GM04503 (cell line): ENCODE results near the gene CD47.

Source experiments
- DNase-seq: peaks from one replicate; pipeline ENCODE4 v3.0.0-alpha.2; 2012; ENCODE audit warnings: low read depth

The CD47 gene

DNA sequence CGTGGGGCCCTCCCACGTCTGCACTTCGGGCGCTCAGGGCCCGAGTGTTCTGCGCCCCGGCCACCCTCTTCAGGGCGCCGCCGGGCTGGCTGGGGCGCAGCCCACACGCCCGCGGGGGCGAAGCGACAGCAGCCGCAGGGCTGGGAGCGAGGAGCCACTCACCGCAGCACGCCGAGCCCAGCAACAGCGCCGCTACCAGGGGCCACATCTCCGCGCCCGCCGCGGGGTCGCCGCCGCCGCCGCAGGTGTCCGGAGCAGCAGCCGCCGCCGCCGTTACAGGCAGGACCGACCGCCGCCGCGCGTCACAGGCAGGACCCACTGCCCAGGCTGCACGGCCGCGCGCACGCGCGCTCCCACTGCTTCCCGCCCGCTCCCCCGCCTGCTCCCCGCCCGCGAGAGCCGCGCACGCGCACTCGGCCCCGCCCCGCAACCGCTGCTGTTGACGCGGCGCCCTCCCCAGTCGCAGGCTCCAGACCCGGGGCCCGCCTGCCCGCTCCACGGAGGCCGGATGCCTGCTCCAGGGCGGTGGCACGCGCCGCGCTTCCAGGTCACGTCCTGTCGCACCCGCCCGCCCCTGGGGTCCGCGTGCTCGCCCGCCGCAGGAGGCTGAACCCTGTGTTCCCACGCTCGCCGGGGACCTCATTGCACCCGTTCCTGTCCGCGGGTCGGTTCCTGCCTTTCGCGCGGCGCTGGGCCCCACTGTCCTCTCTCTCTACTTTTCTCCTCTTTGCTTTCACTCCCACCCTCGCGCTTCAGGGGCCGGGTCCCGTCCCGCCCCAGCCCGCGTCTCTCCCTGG, at the start of gene CD47:
Gene CD47, minus strand, starts transcription at position 331 of the 797 bp plus-strand sequence. Its CDS starts 123 bp downstream, at position 208.
- DNase-seq = no peak

DNA sequence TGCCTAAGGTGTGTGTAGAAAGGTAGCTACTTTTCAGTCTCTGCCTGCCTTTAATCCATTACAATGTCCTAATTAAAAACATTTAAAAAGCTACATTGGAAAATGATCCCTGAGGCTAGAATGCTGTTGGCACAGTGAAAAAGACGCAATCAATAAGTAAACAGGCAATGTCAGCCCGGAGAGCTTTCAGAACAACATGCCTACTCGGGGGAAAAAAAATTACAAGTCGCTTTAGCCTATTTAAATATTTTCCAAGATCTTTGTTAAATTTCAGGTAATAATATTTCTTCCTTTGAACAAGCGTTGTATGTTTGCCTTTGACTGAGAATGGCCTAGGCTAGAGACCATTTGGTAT, 46.6 kb upstream of the CD47 start:
- no peak for DNase-seq

DNA sequence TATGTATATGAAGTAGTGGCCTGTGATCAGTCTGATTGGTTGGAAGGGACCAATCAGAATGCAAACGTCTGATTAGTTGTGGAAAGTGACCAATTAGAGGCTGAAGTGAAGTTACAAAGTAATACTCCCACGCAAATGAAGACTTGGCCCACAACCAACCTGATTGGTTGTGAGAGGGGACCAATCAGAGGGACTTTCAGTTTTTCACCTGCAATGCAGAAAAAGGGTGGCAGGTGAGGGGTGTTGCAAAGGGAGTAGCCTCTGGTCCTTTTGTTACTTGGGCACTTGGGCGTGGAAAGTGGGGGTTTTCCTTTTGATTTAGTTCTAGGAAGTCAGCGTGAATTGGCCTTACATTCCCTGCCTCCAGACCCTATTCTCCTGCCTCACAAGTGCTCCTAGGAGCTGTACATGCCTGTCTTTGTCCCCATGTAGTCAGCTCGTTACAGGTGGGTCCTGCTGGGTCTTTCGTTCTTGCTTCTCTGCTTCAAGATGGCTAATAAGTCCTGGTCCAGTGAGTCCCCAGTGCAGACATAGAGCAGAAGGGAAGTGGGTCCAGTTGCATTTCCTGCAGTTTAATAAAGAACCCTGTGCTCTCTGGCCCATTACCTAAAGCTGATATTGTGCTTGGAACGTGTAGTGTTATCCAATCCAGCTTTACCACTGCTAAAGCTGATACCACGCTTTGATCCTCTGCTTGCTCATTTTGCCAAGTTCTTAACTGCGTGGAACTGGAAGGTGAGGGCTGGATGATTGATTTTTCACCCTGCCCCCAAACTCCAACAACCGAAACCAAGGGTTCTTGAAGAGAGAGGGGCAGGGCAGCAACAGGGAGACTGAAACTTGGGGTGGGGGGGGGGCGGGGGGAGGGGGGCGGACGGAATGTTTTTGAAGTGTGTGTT, 46.0 kb upstream of the CD47 start:
- no peak for DNase-seq

DNA sequence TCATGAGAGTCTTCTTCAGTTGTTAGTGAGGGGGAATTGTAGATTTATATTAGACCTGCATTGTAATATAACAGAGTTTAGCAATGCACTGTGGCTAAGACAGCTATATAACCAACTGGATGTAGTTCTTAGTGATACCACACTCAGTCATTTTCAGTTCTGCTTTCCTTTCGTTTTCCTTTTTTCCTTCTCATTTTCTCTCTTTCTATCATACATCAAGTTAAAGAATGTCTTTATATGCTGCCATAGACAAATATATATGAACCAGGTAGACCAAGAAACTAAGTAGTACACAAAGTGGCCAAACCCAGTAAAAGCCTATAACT, 43.7 kb upstream of the CD47 start:
- DNase-seq = no peak

DNA sequence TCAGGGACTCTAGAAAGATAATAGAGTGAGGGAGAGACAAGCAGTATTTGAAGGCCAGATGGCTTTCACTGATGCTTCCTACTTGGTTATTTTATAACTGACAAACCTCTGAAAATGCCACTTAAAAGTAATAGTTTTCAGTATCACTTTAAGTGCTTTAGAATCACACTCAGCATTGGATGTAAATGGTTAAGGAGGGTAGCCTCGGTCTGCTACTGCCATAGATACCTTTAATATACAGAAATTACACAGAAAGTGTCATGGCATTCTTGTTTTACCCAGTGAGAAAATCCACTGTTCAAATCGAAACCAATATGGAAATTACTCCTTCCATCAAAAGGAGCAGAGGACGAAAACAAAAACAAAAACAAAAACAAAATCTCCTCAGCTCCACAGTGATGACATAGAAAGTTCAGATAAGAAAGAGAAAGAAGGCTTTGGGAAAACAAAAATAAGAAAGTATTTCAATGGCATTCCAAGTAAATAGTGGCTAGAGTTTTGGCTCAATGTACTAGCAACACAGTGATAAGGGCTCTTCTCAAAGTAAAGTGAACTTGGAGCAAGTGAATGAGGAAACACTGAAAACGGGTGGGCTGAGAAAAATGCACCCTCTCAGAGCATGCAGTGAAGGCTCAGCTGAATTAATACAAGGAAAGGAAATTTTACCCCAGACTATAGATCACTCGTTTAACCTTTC, 43.2 kb upstream of the CD47 start:
- no peak for DNase-seq

DNA sequence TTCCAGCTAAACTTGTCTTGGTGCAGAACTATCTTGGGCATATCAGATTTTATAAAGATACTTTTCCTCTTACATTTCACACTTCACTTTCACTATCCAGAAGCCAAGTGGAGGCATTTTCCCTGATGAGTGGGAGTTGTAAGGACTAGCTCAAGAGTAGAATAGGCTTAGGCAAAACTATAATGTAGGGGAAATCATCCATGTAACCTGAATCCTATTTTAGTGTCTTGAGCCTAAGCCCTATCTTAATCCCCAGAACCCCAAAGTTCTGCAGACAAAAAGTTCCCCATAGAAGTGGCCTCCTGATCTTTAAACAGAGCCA, 42.2 kb upstream of the CD47 start:
- DNase-seq = no peak

DNA sequence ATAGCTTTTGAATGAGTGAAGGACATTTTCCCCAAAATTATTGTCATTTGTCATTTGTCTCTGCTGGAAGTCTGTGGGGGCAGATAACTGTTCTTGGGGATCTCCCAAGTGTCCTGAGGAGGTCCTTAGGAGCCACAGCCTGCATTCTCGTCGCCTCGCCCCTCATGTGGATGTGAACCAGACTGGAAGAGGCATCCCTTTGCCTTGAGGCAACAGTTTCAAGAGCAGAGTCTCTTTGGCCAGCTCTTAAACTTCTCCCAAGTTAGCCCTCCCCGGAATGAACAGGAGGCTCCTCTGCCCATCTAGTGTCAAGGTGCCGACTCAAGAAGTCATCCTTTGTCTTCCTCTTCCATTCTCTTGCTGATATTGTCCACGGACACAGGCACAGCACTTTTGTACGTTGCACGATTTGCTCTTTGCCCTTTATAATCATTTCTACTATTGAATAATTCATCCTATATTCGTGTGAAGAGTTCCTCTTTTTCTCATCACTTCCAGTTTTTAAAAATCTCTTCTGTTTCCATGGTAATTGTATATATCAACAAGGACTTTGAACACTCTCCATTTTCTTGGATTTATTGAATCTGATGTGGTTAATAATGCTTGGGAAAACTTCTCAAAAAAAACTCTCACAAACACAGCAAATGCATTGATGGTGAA, 40.8 kb upstream of the CD47 start:
- no peak for DNase-seq

DNA sequence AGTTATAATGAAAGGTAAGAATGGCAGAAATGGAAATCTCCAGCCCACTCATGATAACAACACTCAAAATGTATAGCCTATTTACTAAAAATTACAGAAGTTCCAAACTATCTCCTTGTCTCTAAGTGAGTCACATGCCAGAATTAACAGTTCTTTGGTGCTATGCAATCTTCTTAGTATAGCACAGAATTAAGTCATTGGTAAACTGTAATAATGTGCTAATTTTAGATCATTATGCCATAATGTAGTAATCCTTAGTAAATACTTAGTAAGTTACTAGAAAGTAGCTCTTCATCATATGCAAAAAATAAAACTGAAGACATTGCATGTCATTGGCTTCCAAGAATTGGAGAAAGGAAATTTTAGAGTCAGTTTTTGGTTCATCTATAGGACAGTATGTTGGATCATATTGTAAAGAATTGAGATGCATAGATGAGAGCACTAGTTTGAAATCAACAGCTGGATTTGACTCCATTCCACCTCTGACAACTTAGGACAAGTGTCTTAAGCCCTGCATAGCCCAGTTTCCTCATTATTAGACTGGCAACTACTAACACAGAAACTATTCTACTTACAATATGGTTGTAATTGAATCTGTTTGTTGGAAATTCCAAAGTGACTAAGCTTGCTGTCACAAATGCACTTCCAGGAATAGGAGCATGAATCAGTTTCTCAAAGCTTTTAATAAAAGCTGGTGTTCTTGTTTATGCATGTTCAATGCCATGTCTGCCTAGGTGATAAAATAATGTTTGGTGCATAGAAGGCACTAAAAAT, 40.1 kb upstream of the CD47 start:
- peak; percentile 77 for DNase-seq

DNA sequence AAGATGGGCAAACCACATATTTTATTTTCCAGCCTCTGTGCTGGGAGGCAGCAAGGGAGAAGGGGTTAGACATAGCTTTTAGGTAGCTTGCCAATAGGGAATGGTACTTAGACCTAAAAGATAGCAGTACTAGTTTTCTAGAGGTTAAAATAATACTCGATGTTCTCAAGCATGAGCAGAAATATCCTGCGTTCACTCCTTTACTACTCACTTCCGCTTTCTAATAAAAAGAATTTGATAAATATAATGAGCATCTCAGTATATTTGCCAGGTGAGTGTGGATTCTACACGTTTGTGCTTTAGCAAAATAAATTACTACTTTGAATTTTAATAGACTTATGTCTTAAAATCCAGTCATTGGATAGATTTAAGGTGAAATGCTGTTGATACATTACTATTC, 39.4 kb upstream of the CD47 start:
- DNase-seq = no peak

DNA sequence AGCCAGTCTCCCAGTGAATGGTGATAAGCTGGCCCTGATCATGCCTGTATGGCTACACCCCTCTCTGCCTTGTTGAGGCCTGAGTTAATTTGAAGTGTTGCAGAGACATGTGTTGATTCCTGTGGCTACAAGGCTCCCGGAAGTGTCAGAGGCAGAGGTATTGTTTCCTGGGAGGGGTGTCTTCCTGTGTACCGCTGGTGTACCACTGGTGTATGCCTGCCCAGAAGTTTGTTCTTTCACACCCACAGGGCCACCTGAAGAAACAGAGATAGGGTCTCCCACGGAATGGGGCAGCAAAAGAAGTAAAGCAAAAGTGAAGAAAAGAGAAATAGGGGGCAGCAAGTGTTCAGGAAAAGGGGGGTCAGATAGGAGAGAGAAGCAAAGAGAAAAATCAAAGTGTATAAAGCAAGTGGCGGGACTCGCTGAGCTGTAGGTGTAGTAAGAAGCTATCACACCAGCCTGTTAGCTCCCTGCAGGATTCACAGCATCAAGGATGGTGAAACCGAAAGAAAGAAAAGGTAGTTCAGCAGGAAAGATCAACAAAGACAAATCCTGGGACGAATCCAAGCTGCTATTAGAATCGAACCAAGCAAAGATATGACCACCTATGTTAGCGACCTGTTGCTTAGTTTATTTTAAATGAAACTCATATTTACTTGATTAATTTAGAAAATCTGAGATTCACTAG, 36.6 kb upstream of the CD47 start:
- DNase-seq = no peak

DNA sequence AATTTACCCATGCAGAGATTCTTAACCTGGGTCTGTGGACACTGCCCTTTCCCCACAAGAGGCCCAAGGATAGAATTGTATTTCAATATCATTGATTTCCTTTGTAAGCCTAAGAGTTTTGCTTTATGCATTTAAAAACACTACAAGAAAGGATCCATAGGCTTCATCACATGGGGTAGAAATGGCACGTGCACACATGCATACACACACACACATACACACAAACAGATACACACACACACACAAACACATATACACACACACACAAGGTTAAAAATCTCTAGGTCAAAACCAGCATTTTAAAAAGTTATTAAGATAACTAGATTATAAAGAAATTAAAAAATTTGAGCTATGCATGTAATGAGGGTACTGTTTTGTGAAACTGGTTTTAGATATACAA, 35.5 kb upstream of the CD47 start:
- no peak for DNase-seq

DNA sequence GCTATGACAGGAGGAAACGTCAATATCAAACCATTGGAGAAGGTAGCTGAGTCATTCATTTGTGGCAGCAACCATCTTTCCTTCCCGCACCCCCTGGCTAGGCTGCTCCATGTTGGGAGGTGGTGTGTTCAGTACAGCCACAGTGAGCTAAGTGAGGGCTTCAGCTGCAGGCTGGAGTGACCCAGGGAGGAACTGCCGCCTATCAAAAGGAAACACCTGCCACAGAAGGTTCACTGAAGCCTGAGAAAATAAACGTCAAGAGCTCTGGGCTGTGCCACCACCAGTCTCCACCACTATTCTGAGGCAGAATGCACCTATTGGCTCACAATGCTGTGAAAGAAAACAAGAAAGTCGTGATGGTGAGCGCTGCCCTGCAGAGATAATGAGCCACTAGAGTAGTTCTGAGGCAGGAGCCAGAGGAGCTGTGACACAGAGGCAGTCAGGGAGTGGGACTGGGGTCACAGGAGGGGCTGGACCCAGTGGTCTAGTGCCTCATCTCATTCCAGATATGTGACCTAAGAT, 34.8 kb upstream of the CD47 start:
- DNase-seq = no peak

DNA sequence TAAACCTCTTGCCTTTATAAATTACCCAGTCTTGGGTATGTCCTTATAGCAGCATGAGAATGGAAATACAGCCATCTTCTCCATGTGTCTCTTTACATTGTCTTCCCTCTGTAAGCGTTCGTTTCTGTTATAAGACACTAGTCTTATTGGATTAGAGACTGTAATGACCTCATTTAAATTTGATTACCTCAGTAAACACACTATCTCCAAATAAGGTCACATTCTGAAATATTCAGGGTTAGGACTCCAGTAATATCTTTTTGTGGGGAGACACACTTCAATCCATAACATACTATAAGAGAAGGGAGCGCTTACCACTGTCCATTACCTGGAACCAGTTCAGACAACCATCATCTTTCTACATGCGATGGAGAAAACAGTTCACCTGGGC, 34.3 kb upstream of the CD47 start:
- DNase-seq = no peak

DNA sequence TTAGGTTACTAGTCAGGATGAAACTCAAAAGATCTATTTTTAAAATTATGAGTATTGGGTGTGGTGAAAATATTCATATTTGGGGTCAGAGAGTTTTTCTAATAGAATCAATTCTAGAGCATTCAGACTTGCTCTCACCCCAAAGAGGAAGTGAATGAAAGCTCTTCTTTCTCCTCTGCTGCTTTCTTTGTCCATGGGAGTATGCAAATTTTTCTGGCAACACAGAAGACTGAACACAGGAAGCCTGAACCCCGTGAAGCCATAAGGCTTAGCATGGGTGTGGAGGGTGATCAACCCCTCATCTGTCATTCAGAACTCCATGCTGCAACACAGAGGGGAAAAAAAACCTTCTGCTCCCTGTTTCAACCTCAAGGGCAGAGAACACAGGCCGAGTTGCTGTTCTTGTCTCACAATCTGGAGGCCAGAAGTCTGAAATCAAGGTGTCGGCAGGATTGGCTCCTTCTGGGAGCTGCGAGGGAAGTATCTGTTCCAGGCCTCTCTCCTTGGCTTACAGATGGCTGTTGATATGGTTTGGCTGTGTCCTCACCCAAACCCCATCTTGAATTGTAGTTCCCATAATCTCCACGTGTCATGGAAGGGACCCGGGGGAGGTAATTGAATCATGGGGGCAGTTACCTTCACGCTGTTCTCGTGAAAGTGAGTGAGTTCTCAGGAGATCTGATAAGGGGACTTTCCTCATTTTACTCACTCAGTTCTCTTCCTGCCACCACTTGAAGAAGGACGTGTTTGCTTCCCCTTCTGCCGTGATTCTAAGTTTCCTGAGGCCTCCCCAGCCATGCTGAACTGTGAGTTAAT, 33.7 kb upstream of the CD47 start:
- DNase-seq = no peak

DNA sequence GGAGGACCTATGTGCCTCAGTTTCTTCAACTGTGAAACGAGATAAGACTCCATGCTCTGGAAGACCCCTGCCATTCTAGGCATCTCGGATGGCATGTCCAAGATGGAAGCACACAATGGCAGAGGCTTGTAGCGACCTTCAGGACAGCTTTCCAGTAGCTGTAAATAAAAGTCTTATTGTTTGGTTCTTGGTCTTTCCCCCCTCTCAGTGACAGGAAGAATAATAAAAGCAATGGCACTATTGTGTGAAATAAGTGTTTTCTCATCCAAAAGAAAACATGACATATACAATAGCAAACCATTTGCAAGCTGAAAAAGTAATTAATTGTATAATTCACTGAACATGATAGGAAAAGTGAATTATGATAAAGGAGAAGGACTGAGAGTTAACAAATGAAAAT, 32.5 kb upstream of the CD47 start:
- no peak for DNase-seq

DNA sequence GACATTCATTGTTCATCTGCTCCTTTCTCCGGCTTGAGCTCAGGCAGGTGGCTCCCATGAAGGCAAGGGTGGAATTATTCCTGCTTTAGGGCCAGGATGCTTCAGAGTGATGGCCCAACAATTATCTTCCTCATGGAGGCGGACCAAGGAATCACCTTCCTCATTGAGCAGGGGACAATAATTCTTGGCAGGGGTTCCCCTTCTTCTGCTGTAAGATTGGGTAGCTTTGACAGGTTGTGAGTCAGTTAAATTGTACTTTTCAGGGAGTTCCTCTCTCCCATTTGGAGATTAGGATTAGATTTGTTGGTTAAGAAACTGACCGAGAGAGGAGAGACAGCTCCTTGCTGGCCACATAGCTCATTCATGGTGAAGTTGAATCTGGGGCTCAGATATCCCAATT, 31.4 kb upstream of the CD47 start:
- DNase-seq = no peak

DNA sequence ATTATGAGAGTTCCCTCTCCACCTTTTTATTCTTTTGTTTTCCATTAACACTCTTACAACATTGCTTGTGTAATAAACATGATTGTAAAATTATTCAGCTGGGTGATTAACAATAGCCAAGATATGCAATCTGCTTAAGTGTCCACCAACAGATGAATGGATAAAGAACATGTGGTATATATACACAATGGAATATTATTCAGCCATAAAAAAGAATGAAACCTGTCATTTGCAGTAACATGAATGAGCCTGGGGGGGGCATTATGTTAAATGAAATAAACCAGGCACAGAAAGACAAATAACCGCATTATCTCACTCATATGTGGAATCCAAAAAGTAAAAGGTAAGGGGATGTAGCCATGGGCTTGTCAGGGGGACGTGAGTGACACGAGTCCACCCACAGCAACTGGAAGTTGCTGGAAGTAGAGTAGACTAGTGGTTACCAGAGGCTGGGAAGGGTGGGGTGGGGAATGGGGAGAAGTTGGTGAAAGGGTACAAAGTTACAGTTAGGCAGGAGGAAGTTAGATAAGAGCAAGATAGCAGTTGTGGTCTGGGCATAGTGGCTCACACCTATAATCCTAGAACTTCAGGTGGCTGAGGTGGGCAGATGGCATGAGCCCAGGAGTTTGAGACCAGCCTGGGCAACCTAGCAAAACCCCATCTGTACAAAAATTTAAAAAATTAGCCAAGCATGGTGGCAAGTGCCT, 28.7 kb upstream of the CD47 start:
- DNase-seq = no peak

DNA sequence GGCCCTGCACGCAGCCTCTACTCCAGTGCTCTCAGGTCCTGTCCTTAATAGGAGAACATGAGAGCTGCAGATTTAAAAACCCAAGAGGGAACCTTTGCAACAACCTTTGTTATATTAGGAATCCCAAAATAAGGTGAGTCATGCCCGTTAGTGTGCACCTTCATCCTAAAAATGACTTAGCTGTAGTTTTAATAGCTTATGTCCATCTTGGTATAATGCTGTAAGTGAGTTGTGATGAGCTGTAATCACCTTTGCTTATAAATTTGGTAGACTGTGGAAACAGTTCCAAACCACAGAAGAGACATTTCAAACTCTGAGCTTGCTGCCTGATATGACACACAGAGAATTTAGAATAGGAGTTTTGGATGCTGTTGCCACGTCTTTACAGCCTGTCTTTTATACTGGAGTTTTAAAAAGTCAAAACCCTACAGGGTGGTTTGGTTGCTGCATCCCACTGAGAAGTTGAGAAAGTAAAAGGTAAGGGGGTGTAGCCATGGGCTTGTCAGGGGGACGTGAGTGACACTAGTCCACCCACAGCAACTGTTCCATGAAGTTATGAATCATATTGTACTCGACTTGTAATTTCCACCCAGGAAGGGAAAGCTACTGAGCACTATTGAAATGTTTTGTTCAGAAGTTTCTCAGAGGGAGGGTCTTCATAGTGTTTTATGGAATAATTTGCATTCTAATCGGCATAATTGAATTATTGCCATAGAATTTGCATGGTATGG, 27.4 kb upstream of the CD47 start:
- DNase-seq = no peak
